Muscle layer of duodenum (tissue), 2 donors: ENCODE measurements around the gene PRDM15.

ENCODE experiments used
- H3K27ac ChIP-seq: one replicate; pipeline ENCODE4 v1.7.0; 2013; ENCODE audit warnings: mild to moderate bottlenecking, low read length
- H3K27me3 ChIP-seq: one replicate; pipeline ENCODE4 v1.7.0; 2013; ENCODE audit warnings: low read depth, mild to moderate bottlenecking, control low read depth, low read length
- H3K36me3 ChIP-seq, 2 donors: one replicate each; pipeline ENCODE4 v1.7.0; 2013; ENCODE audit warnings: low read length in 2 of 2, control low read depth in 1 of 2, mild to moderate bottlenecking in 1 of 2; ENCODE audit not compliant: insufficient read depth in 2 of 2, control insufficient read depth in 1 of 2
- H3K4me1 ChIP-seq, 2 donors: one replicate each; pipeline ENCODE4 v1.7.0; 2013; ENCODE audit warnings: low read length in 2 of 2, mild to moderate bottlenecking in 2 of 2, control low read depth in 1 of 2, moderate library complexity in 1 of 2; ENCODE audit not compliant: insufficient read depth in 2 of 2, control insufficient read depth in 1 of 2
- H3K4me3 ChIP-seq, 2 donors: one replicate each; pipeline ENCODE4 v1.7.0; 2013; ENCODE audit warnings: low read length in 2 of 2, low read depth in 1 of 2, mild to moderate bottlenecking in 1 of 2
- H3K9me3 ChIP-seq, 2 donors: one replicate each; pipeline ENCODE4 v1.7.0; 2013; ENCODE audit warnings: low read length in 2 of 2, control low read depth in 1 of 2, mild to moderate bottlenecking in 1 of 2; ENCODE audit not compliant: control insufficient read depth in 1 of 2
- donor health status: healthy.

The PRDM15 gene

DNA sequence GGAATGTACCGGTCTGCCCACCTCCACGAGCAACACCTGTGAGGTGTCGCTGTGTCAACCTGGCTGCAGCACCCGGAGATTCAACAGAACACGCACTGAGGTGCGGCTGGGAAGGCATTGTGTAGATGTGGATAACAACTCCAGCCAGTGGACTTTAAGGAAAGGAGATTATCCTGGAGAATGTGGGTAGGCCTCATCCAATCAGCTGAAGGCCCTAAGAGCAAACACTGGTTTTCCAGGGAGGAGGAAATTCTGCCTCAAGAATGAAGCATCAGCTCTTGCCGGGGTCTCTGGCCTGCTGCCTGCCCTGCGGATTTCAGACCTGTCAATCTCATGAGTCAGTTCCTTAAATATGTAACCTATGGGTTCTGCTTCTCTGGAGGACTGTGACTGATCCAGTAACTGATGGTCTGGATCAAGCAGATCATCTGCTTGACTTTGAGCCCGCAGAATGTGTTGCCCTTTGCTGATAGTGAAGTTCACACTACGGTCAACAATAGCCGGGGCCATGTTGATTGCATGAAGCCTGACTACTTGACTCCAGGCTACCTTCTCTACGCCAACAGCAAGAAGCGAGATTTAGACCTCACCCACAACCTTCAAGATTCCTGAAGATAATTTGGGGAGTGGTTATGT lies 15.9 kb upstream of the PRDM15 start:
- Histone ChIP-seq H3K4me1 (peaks cover 0 to 15% of the 10 kb centered on the region in 2 donors), H3K36me3 (peaks cover 0 to 26% of the 10 kb centered on the region in 2 donors), H3K27ac (no peak overlapping the region), H3K9me3 (no peaks in the 10 kb centered on the region), H3K27me3 (no peaks in the 10 kb centered on the region), H3K4me3 (no peak overlapping the region)

DNA sequence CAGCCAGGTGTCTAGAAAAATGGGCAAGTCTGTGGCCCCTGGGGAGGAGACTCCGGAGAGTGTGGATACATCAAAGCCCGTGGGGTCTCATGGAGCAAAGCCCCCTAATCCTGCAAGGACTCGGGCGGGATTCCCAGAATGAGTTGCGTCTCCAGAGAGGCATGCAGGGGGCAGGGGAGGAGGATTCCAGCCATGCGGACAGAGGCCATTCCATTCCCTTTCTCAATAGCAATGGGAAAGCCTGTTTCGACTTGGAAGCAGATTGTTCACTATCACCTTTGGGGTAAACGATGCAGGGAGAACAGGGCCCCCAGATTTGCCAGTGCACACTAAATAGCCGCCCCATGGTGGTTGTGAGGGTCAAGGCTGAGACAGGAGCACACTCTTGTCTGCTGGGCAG lies 15.4 kb upstream of the PRDM15 start:
- no peak overlapping the region for H3K27ac ChIP-seq
- no peaks in the 10 kb centered on the region for H3K9me3 ChIP-seq
- H3K4me1 ChIP-seq: peaks cover 0 to 15% of the 10 kb centered on the region in 2 donors
- H3K27me3 ChIP-seq: no peaks in the 10 kb centered on the region
- peaks cover 0 to 26% of the 10 kb centered on the region in 2 donors for H3K36me3 ChIP-seq
- no peak overlapping the region for H3K4me3 ChIP-seq

DNA sequence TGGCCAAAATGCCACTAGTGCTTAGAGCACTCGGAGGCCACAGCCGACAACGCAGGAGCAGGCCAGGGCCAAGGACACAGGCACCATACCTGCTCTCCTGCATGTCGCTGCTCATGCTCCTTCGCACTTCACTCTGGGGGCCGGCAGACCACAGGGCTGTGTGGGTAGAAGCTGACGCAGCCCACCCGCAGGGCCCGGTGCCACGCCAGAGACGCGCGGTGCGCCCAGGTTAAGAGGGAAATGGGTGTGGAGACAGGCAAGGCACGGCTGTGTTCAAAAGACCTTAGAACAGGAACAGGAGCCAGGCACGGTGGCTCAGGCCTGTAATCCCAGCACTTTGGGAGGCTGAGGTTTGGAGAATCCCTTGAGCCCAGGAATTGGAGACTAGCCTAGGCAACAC lies 13.6 kb upstream of the PRDM15 start:
- no peaks in the 10 kb centered on the region for H3K9me3 ChIP-seq
- peaks cover 0 to 23% of the 10 kb centered on the region in 2 donors for H3K36me3 ChIP-seq
- peaks cover 0 to 15% of the 10 kb centered on the region in 2 donors for H3K4me1 ChIP-seq
- no peak overlapping the region for H3K4me3 ChIP-seq
- no peak overlapping the region for H3K27ac ChIP-seq
- H3K27me3 ChIP-seq: no peaks in the 10 kb centered on the region

DNA sequence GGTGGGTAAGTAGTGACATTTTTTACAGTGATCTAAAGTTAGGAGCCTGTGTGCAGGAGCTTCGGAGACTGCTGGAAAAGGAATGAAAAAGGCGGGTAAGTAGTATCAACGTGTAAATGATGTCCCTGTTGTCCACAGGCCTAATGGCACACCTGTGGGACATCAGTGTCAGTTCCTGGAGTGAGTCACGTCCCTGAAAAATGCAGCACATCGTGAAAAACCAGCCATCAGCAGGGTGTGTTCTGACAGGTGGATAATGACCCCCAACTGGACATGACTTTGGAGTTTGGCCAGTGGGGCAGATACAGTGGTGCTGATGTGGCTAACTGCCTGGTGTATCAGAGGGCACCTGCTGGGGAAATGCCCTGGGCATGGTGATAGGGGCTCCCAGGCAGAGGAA lies 12.0 kb upstream of the PRDM15 start:
- no peak overlapping the region for H3K4me3 ChIP-seq
- H3K4me1 ChIP-seq: peaks cover 0 to 5% of the 10 kb centered on the region in 2 donors
- no peaks in the 10 kb centered on the region for H3K9me3 ChIP-seq
- no peaks in the 10 kb centered on the region for H3K27me3 ChIP-seq
- H3K36me3 ChIP-seq: peaks cover 0 to 23% of the 10 kb centered on the region in 2 donors
- no peak overlapping the region for H3K27ac ChIP-seq

DNA sequence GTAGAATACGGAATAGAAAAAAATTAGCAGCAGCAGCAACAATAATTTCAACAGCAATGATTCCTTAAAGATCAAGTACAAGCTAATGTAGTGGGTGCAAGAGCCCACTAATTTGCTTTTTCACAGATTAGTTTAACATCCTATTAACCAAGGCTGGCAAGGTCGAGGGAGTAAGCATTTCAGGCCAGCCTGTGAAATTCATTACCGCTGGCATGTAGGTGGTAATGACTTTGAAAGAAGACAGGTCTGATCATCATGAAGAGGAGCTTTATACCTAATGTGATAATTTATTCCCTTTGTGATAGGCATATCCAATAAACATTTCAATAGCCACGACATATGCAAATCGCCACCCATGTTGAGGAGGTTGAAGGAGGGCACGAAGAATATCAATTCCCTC lies 11.2 kb upstream of the PRDM15 start:
- Histone ChIP-seq H3K9me3 (no peaks in the 10 kb centered on the region), H3K36me3 (peaks cover 0 to 23% of the 10 kb centered on the region in 2 donors), H3K27me3 (no peaks in the 10 kb centered on the region), H3K27ac (no peak overlapping the region), H3K4me1 (no peaks in the 10 kb centered on the region), H3K4me3 (no peak overlapping the region)

DNA sequence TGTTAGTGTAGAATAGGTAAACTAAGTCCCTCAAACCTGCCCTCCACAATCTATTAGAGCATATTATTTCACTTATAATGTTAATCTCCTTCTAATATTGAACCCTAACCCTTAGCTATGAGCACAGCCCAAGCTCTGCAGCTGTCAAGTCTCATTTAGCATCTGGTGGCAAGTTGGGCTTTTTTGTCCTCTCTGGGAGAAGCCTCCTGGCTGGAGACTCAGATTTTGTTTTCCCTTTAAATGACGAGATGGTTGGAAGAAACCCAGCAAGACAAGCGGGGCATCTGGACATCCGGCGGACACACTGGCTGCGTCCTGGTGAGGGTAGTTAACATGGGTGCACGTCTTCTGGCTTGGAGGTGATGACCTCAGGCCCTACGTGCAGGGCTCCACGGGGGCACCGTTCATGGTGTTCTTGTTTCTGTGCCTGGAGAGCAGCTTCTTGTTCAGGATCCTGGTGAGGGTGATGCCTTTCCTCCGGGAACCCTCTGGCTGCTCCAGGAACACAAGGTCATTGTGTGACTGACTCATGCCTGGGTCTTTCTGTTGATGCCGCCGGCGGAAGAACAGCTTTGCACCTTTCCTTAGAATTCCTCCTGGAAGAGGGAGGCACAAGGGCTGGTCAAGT lies 9.7 kb upstream of the PRDM15 start:
- H3K4me3 ChIP-seq: no peak overlapping the region
- H3K9me3 ChIP-seq: no peaks in the 10 kb centered on the region
- H3K36me3 ChIP-seq: peaks cover 0 to 16% of the 10 kb centered on the region in 2 donors

DNA sequence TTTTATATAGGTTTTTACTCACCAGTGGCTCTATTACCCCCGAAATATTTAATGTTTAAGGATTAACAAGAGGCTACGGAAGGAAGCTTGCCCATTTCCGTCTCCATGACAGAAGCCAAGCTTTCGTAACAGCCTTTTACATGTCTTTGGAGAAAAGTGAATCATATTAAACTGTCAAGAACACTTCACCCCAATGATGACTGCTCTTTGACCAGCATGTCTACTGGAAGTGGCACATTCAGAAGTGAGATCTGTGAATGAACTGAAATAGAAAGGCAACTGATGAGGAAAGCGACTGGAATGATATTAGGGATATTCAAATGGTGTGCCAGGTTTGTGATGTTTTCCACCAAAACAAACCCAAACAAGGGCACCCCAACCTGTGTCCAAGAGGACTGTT lies 8.5 kb upstream of the PRDM15 start:
- Histone ChIP-seq H3K4me3 (no peak overlapping the region), H3K27ac (no peak overlapping the region), H3K9me3 (no peaks in the 10 kb centered on the region), H3K4me1 (no peaks in the 10 kb centered on the region), H3K27me3 (no peaks in the 10 kb centered on the region), H3K36me3 (peaks cover 0 to 16% of the 10 kb centered on the region in 2 donors)

More for the DNA sequence above, 9.7 kb upstream of the PRDM15 start:
- Histone ChIP-seq H3K4me1 (no peaks in the 10 kb centered on the region), H3K27me3 (no peaks in the 10 kb centered on the region), H3K27ac (no peak overlapping the region)

DNA sequence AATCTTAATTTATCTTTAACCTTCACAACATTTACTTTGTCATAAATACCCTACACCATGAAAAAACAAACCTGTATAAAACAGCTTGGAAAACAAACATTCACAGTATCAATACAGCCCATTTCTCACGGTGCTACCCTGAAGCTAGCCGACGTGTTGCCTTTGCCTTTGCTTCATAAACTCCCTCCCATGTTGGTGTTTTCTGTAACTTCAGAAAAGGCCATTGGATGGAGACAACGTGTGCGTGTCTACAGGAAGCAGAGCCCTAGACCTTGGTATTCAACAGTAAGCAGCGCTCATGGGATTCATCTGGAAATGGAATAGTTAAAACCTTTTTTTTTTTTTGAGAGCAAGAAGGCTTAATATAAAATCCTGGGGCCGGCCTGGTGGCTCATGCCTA lies 7.2 kb upstream of the PRDM15 start:
- no peaks in the 10 kb centered on the region for H3K4me1 ChIP-seq
- H3K36me3 ChIP-seq: peaks cover 0 to 11% of the 10 kb centered on the region in 2 donors
- no peak overlapping the region for H3K4me3 ChIP-seq
- no peak overlapping the region for H3K27ac ChIP-seq
- no peaks in the 10 kb centered on the region for H3K9me3 ChIP-seq
- no peaks in the 10 kb centered on the region for H3K27me3 ChIP-seq

DNA sequence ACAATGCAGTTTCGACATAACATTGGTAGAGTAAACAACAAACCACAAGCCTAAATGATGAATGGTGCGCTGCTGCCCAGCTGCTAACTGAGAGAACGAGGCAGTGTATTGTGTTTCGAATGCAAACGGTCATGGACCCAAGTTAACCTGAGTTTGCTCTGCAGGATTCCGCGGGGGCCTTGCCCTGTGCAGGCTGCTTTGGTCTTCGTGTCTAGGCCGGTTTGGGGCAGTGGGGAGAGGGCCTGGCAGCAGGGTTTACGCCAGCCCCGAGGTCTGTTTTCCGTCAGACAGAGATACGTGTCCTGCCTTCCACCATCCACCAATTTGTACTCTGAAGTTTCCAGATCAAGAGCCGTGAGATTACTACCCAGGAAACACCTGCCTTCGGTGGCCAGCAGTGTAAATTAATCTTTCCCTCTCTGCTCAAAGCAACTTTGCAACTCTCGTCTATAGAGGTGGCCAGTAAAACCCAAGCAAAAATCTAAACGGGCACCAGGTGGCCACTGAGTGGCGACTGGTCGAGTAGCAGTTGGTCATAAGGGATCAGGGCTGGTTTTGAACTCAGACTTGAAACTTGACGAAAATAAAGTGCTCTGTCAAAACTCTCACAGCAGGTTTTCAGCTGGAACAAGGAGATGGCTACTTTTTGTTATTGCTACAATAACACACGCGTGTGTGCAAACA lies 6.3 kb upstream of the PRDM15 start:
- H3K4me3 ChIP-seq: no peak overlapping the region
- H3K9me3 ChIP-seq: no peaks in the 10 kb centered on the region
- peaks cover 0 to 11% of the 10 kb centered on the region in 2 donors for H3K36me3 ChIP-seq
- H3K27me3 ChIP-seq: no peaks in the 10 kb centered on the region
- no peaks in the 10 kb centered on the region for H3K4me1 ChIP-seq
- H3K27ac ChIP-seq: no peak overlapping the region

DNA sequence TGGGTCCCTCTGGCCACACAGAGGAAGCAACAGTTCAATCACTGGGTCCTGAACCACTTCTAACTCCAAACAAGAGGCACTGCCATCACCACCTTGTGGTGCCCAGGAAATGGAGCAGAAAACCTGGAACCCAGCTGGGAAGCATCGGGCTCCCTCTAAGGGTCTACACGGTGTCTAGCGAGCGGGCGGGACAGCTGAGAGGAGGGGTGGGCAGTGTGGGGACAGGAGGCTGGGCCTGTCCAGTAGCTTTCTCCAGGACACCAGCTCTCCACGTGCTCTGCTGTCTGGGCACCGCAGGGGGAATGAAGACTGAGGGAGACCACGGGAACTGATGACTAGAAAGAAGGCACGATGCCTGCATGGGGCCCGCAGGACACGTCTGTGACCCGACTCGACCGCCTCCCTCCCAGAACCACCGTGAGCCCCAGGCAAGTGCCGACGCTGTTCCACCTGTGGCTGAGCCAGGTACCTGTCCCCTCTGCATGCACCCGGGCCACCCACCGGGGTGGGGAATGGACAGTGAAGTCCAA lies 5.4 kb upstream of the PRDM15 start:
- H3K27ac ChIP-seq: no peak overlapping the region
- H3K4me1 ChIP-seq: peaks cover 0 to 3% of the 10 kb centered on the region in 2 donors
- no peaks in the 10 kb centered on the region for H3K27me3 ChIP-seq
- peaks cover 0 to 11% of the 10 kb centered on the region in 2 donors for H3K36me3 ChIP-seq
- H3K9me3 ChIP-seq: no peaks in the 10 kb centered on the region
- no peak overlapping the region for H3K4me3 ChIP-seq

DNA sequence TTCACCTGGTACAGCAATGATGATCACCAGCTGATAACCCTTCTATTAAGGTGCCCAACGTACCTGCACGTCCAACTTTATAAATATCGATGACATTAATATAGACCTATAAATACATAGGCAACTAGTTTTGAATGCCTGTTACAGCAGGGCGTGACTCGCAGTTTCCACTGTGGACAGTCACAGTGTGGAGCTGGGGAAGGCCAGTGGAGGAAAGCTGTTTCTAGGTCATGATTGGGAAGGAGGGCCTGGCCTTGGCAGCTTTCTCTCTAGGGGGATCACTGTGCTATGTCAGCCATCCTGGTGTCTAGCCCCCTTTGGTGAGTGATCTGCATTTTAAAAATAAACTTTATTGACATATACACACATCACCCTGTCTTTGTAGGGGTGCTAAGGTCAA lies 4.4 kb upstream of the PRDM15 start:
- Histone ChIP-seq H3K36me3 (peaks cover 0 to 8% of the 10 kb centered on the region in 2 donors), H3K27ac (no peak overlapping the region), H3K4me3 (no peak overlapping the region), H3K27me3 (no peaks in the 10 kb centered on the region), H3K9me3 (no peaks in the 10 kb centered on the region), H3K4me1 (peaks cover 0 to 4% of the 10 kb centered on the region in 2 donors)
